ENCODE data around the gene AHCYL1.

GRCh38 chr1:109950038-109950437 lies 34.5 kb upstream of the AHCYL1 start:
- no peak for TF ChIP-seq REST (IDR thresholded peaks at IDR 0.05; ENCODE audit: insufficient replicate concordance, low read depth)
- no peak for TF ChIP-seq CTCF (IDR thresholded peaks at IDR 0.05; ENCODE audit: insufficient read depth, low read length)
- no peak for TF ChIP-seq POLR2AphosphoS5 (IDR thresholded peaks at IDR 0.05; ENCODE audit: low read depth)
